ENCODE measurements around the gene ZC3H12D.

- no peak for TF ChIP-seq CTCF (conservative IDR thresholded peaks at IDR 0.05)
- no peak for TF ChIP-seq ZFX (IDR thresholded peaks at IDR 0.05)
These were observed 48.8 kb downstream of the ZC3H12D start for GRCh38 chr6:149435919-149436586.

All from C4-2B (cell line).